HG03342 (cell line): ENCODE data around the gene TCP1.
A peak's percentile ranks its signal among the peaks of the same experiment; 100 is the strongest.
"Not testable (repeated sequence)": the region's sequence is repeated elsewhere in the genome, so short reads cannot be mapped to it uniquely, and the experiment has no call there.

Experiments
- ATAC-seq: cut with Tn5 transposase; IDR thresholded peaks from one replicate; pipeline ENCODE4 v1.9.1; 2021; ENCODE audit warnings: mild to moderate bottlenecking, moderate library complexity; ENCODE audit not compliant: unreplicated experiment

The TCP1 gene

DNA sequence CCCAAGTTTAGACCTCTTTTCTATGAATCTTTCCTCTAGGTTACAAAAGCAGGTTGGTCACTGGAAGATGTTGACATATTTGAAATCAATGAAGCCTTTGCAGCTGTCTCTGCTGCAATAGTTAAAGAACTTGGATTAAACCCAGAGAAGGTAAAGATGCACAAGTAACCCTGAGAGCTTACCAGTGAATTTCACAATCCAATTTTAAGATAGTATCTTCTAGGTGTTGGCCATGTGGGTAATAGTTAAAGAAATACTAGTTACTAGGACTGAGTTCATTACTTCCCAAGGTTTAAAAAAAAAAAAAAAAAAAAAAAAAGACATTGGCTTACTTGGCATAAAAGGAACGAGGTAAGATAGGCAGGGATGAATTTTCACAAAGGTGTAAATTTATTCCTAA, 11.3 kb downstream of the TCP1 start:
- ATAC-seq: no peak

DNA sequence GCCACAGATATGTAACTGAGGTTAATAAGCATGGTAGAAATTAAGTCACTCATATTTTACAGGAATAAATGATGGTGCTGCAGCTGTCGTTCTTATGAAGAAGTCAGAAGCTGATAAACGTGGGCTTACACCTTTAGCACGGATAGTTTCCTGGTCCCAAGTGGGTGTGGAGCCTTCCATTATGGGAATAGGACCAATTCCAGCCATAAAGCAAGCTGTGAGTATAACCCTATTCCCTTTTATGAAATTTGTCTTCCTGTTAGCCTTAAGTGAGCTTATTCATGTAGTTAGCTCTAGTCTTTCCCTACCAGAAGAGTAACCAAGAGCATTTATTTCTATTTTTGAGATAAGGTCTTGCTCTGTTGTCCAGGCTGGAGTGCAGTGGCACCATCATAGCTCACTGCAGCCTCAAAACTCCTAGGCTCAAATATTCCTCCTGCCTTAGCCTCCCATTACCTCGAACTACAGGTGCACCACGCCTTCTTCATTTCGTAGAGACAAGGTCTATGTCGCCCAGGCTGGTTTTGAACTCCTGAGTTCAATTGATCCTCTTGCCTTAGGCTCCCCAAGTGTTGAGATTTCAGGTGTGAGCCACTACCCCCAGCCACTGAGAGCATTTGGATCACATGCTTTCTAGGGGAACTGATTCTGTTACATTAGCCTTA, 12.0 kb downstream of the TCP1 start:
- no peak for ATAC-seq

DNA sequence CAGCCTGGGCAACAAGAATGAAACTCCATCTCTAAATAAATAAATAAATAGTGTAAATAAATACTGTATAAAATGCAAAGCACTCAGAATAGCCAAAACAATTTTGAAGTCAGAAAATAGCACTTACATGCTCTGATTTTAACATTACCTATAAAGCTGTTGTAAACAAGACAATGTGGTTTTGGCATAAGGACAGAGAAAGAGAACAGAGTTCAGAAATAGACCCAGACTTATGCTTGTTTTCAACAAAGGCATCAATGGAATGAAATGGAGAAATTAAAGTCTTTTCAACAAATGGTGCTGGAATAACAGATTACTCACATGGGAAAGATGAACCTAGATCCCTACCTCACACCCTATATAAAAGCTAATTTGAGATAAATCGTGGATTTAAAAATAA, 17.2 kb downstream of the TCP1 start:
- ATAC-seq: no peak

GRCh38 chr6:159769470-159769869, 19.9 kb downstream of the TCP1 start:
- no peak for ATAC-seq

DNA sequence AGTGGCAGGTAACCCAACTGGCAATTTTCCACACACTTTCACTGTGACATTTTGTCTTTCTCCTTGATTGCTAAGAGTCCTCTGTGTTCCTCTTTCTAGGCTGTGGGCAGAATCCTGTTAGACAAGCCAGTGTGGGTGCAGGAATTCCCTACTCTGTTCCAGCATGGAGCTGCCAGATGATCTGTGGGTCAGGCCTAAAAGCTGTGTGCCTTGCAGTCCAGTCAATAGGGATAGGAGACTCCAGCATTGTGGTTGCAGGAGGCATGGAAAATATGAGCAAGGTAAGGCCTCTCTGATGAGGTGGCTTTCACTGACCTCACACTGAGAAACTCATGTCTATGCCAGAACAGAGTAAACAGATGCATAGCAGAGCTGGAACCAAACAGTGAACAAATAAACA, 22.5 kb downstream of the TCP1 start:
- no peak for ATAC-seq

GRCh38 chr6:159762681-159763293, 26.6 kb downstream of the TCP1 start:
- peak; percentile 3 for ATAC-seq

DNA sequence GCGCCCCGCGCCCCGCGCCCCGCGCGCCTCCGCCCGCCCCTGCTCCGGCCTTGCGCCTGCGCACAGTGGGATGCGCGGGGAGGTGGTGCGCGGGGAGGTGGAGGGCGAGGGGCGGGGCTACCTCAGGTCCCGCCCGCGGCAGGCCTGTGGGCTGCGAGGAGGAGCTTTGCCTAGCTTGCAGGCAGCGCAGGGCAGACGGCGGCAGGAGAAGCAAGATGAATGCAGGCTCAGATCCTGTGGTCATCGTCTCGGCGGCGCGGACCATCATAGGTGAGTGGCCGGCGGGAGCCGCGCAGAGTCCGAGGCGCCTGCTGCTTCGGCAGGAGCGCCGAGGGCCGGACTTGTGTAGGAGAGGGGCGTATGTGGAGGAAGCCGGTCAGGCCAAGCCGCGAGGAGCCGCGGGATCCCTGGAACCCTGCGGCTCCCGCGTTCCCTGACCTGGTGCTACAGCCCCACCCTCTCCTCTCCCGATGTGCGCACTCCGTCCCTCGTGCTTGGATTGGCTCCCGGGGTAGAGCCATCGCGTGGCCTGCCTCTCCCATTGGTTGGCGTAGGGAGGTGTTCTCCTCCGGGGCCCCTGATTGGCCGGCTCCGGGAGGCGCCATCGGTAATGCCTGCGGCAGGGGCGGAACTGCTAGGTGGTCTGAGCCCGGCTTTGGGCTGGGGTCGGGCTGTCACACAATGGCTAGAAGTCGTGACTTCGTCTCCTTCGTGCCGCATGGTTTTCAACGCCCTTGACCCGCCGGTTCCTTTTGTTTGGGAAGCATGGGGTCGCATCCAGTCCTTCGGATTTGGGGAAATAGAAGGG, 27.3 kb downstream of the TCP1 start, which contains the start of gene ACAT2:
Gene ACAT2, plus strand, starts transcription at position 173 of the 808 bp plus-strand sequence. Its CDS starts 43 bp downstream, at position 216.
- peak; percentile 98 for ATAC-seq

DNA sequence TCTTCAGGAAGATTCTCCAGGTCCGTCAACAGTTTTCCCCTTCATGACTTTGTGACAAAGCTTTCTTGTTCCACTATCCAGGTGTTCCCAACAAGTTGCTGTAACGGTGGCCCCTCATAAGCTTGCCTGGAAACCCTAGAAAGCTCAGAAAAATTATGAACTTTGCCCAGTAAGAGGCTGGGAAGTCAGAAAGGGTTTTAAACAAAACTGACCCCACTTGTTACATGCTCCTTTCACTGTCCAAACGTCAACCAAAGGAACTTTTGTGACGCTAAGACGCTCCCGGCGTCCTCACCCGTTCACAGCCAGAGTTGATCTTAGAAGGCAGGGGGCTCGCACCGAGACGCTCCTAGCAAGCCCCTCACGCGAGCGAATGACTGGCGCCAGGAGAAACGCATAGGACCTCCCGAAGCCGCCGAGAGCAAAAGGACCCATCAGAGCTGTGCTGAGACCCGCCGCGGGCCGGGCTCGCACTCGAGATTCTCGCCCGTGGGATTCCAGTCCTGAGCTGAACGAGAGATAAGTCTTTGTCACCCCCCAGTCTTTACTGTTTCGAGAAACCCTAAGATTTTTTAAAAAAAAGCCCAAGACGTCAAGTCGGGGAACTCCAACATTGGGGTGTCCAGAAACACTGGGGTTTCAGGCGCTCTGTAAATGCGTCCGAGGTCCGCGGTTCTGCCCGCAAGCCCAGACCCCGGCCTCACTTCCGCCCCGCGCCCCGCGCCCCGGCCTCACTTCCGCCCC, 28.1 kb downstream of the TCP1 start:
- ATAC-seq: peak; percentile 1

DNA sequence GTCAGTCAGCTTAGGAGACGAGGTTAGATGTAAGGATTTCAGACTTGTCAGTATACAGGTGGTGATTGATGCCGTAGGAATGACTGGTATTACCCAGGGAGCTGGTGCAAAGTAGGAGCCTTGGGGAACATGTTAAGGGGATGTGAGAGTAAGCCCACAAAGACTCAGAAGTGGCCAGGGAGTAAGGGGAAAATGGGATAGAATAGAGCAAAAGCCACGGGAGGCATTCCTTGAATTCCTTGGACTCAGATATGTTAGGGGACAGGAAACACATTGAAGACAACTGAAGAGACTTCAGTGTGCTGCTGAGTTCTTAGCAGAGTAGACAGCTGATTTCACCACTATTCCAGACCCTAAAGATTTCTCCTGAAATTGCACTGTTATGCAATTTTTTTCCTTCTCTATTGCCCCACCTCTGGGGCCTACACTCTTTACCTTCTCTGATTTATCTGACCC, 28.8 kb downstream of the TCP1 start:
- ATAC-seq: no peak

GRCh38 chr6:159759645-159760044, 29.8 kb downstream of the TCP1 start:
- no peak for ATAC-seq

- no peak for ATAC-seq
Observed at GRCh38 chr6:159758031-159759001, 31.1 kb downstream of the TCP1 start.

GRCh38 chr6:159756508-159756907, 32.9 kb downstream of the TCP1 start:
- no peak for ATAC-seq

- no peak for ATAC-seq
Observed at GRCh38 chr6:159754959-159755914, 34.2 kb downstream of the TCP1 start.

DNA sequence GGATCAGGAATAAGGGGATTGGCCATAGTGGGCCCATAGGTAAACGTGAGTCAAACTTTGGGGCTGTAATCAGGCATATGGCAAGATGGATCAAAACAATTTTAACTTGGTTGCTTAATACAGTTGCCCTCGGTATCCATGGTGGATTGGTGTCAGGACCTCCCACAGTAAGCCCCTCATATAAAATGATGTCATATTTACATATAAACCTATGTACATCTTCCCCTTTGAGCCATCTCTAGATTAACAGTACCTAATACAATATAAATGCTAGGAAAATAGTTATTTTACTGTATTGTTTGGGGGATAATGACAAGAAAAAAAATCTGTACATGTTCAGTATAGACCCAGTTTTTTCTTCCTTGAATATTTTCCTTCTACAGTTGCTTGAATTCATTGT, 35.0 kb downstream of the TCP1 start:
- no peak for ATAC-seq

DNA sequence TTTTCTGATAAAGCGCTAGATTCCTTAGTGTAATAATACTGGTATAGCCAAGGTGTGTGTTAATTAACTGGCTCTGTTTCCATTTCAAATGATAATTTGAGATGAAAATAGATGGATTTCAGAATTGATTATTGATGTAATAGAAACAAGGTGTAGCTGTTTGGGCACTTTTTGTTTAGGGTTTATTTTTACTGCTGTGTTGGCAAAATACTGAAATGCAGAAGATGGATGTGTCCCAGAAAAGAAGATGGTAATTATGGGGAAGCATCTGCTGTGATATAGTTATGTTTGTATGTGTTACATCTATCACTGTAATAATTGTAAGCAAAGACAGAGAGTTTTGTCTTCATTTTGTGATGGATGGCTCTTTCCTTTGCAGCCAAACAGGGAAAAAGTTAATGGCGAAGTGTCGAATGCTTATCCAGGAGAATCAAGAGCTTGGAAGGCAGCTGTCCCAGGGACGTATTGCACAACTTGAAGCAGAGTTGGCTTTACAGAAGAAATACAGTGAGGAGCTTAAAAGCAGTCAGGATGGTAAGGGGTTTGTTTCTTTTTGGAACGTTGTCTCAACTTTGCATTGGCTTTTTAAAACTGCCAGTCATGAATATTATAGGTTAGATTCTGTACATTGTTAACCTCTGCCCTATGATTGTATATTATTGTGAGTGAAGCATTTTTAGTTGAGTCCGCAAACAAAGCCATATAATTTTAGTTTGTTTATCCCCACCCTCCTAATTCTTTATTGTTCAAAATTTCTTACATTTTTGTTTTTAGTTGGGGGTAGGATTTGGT, 36.1 kb downstream of the TCP1 start:
- ATAC-seq: no peak

- ATAC-seq: no peak
Observed at GRCh38 chr6:159751448-159751847, 38.0 kb downstream of the TCP1 start.

DNA sequence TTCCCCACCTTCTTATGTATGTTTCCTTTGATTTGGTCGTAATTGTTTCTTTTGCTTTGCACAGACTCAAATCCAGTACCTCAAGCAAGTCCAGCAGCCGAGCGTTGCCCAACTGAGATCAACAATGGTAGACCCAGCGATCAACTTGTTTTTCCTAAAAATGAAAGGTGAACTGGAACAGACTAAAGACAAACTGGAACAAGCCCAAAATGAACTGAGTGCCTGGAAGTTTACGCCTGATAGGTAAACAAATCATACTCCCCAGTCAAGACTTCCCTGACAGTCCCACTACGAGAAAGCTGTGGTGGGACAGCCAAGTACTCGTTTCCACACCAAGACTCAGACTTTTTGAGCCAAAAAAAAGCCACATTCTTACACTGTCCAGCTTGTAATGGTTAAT, 41.3 kb downstream of the TCP1 start:
- ATAC-seq: not testable (repeated sequence)

GRCh38 chr6:159746759-159747158, 42.6 kb downstream of the TCP1 start:
- no peak for ATAC-seq
